ENCODE results near the gene RNF7. TPM values are rescaled to one million over a fixed set of nuclear protein-coding genes. Genes with fewer than 3 reads are reported as not detected.
"Not testable (repeated sequence)": the region's sequence is repeated elsewhere in the genome, so short reads cannot be mapped to it uniquely, and the experiment has no call there.

Gene RNF7
- total and polyA plus RNA-seq, 2 of the 8 experiments (the other 6 are each of a cell fraction or from before 2014, with no cell fraction given): 78.4 to 113 TPM

DNA sequence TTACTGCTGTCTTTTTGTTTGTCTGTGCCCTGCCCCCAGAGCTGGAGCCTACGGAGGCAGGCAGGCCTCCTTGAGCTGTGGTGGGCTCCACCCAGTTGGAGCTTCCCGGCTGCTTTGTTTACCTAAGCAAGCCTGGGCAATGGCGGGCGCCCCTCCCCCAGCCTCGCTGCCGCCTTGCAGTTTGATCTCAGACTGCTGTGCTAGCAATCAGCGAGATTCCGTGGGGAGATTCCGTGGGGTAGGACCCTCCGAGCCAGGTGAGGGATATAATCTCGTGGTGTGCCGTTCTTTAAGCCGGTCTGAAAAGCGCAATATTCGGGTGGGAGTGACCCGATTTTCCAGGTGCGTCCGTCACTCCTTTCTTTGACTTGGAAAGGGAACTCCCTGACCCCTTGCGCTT, 24.5 kb downstream of the RNF7 start:
- H3K36me3 ChIP-seq (ENCODE audit: control insufficient read depth in 2 of 4, insufficient read depth in 4 of 4, low read length in 3 of 4); H2BK120ac ChIP-seq (replicated peaks; ENCODE audit: low read depth, low read length); H3K14ac ChIP-seq (ENCODE audit: insufficient read length); H4K8ac ChIP-seq (ENCODE audit: extremely low read depth, insufficient read depth, low read length); H3K9me3 ChIP-seq (ENCODE audit: insufficient read depth in 2 of 2, low read depth in 1 of 2, low read length in 1 of 2); H4K91ac ChIP-seq (replicated peaks; ENCODE audit: insufficient read length, low read length); H4K20me1 ChIP-seq (replicated peaks in 1 of 2; ENCODE audit: control insufficient read depth in 1 of 2, insufficient read depth in 2 of 2, low read length in 2 of 2); H3K56ac ChIP-seq (replicated peaks; ENCODE audit: insufficient read length, low read depth, low read length); H3K23ac ChIP-seq (ENCODE audit: insufficient read length); H2AK5ac ChIP-seq (ENCODE audit: low read depth, low read length); H3K4me3 ChIP-seq (ENCODE audit: extremely low read depth in 1 of 4, insufficient read depth in 2 of 4, low read depth in 3 of 4, low read length in 4 of 4); H2BK12ac ChIP-seq (ENCODE audit: low read depth, low read length); H3K27ac ChIP-seq (ENCODE audit: low read depth, low read length); H3K23me2 ChIP-seq (ENCODE audit: low read depth, low read length); H3K79me2 ChIP-seq (ENCODE audit: control insufficient read depth in 1 of 2, insufficient read depth in 2 of 2, low read length in 2 of 2); H2BK15ac ChIP-seq (ENCODE audit: low read length); FAIRE-seq; H3K4me1 ChIP-seq (replicated peaks in 1 of 4; ENCODE audit: control insufficient read depth in 3 of 4, insufficient read depth in 4 of 4, low read length in 3 of 4); H2BK20ac ChIP-seq (ENCODE audit: low read length); H3K27me3 ChIP-seq (replicated peaks in 1 of 4; ENCODE audit: control insufficient read depth in 3 of 4, extremely low read depth in 1 of 4, insufficient read depth in 3 of 4, low read length in 3 of 4); H3K9ac ChIP-seq (replicated peaks in 1 of 4; ENCODE audit: extremely low read depth in 1 of 4, low read depth in 3 of 4, low read length in 3 of 4); H3K79me1 ChIP-seq (ENCODE audit: low read depth, low read length); H2AFZ ChIP-seq (ENCODE audit: low read length); H3K4ac ChIP-seq (replicated peaks; ENCODE audit: insufficient read length, low read depth, low read length); H4K5ac ChIP-seq (ENCODE audit: insufficient read length, low read depth, low read length): not testable (repeated sequence)
- Histone ChIP-seq H2BK5ac (ENCODE audit: low read depth, low read length) (peak overlapping the region; percentile 44; the same call in 1 of the 2 replicates), H3K4me2 (ENCODE audit: insufficient read depth in 1 of 2, low read depth in 2 of 2, low read length in 2 of 2) (peak overlapping the region in 1 of 2 experiments; percentile 24; a peak in 1 of 4 replicates), H3K18ac (ENCODE audit: extremely low read depth, low read length) (0 out of 2 replicates have a peak overlapping the region, but pooled peaks have one; percentile 71)
- DNase-seq (ENCODE audit: low read depth in 1 of 2, low spot score in 2 of 2): peak in 1 of 2 experiments; percentile 59
- ChIA-PET CTCF (ENCODE audit: partially characterized antibody) (interaction anchor here (0.6 kb wide), 1 partner anchor 11 kb away, joined by 3 read pairs; no protein-coding TSS in a partner anchor), POLR2A (ENCODE audit: partially characterized antibody) (interaction anchor here (0.7 to 1.7 kb wide), 5 partner anchors 11 to 114 kb away, joined by 3 to 5 read pairs (median 3); partner anchors contain the start of gene ATP1B3)
- 61% methylated on average over 15 of the region's 19 CpGs; no CpG with 5 or more reads in 1 of the 2 experiments for WGBS, 2 experiments (ENCODE audit: extremely low coverage in 1 of 2, insufficient coverage in 1 of 2, insufficient read length in 1 of 2, insufficient replicate concordance in 2 of 2, low coverage in 1 of 2, low lambda C conversion rate in 2 of 2, missing lambda C conversion rate in 1 of 2)
